ENCODE results near the gene OR52R1. TPM values are rescaled to one million over a fixed set of nuclear protein-coding genes. Genes with fewer than 3 reads are reported as not detected.

Gene OR52R1
- total RNA-seq (not detected), polyA plus RNA-seq (not detected)
- long read RNA-seq, donor 1, result 0 reads
- long read RNA-seq, donor 2, result 0 reads
- long read RNA-seq, donor 3, partial matches to known transcripts, result 0 of 1 reads
- long read RNA-seq, donor 3, other reads (novel, unspliced or antisense), result 0 of 1 reads
- long read RNA-seq, donor 4, result 0 reads
- long read RNA-seq, donor 5, result 0 reads
- long read RNA-seq, donor 6, result 0 reads
- long read RNA-seq, donor 7, result 0 reads
- long read RNA-seq, donor 8, result 0 reads
- long read RNA-seq, donor 9, result 0 reads
- long read RNA-seq, donor 10, partial matches to known transcripts, result 0 of 2 reads
- long read RNA-seq, donor 10, other reads (novel, unspliced or antisense), result 0 of 2 reads

GRCh38 chr11:4804280-4804679, at the start of gene OR52R1:
TSS of gene OR52R1 (minus strand) at chr11:4804380. CDS start at chr11:4804380, 0 bp downstream.
- Histone ChIP-seq H3K4me1 (replicated peaks in 1 of 2) (no peaks in the 10 kb centered on the region), H3K36me3 (replicated peaks in 1 of 2) (no peaks in the 10 kb centered on the region), H3K9me3 (replicated peaks in 1 of 3) (no peaks in the 10 kb centered on the region), H3K4me3 (no peak within 1 kb of the TSS), H3K27ac (no peak within 1 kb of the TSS), H3K27me3 (no peaks in the 10 kb centered on the region)
- no peak for DNase-seq
- intact Hi-C loops (cut with DNase I), result no loop called here
- WGBS, 4 donors, result 74 to 82% (median 80%) methylated on average over 3 of the region's 3 CpGs
- TF ChIP-seq POLR2A (IDR thresholded peaks at IDR 0.05) (no peak), CTCF (IDR thresholded peaks at IDR 0.05) (no peak)

GRCh38 chr11:4851033-4851432, 46.9 kb upstream of the OR52R1 start:
- WGBS, 4 donors, result 30 to 41% (median 36%) methylated on average over 4 of the region's 4 CpGs
- TF ChIP-seq CTCF (IDR thresholded peaks at IDR 0.05) (no peak), POLR2A (IDR thresholded peaks at IDR 0.05) (no peak)

GRCh38 chr11:4848908-4849532, 44.8 kb upstream of the OR52R1 start, which contains the start of gene OR51S1:
TSS of gene OR51S1 (minus strand) at chr11:4849208. CDS start at chr11:4849208, 0 bp downstream.
- WGBS, 4 donors, result 59 to 75% (median 68%) methylated on average over 9 of the region's 9 CpGs
- intact Hi-C loops (cut with DNase I), result no loop called here
- H3K4me1 ChIP-seq (replicated peaks in 1 of 2), result no peaks in the 10 kb centered on the region

More at GRCh38 chr11:4851033-4851432, 46.9 kb upstream of the OR52R1 start:
- Histone ChIP-seq H3K9me3 (replicated peaks in 1 of 3) (no peaks in the 10 kb centered on the region), H3K27ac (no peak overlapping the region), H3K27me3 (no peaks in the 10 kb centered on the region), H3K36me3 (replicated peaks in 1 of 2) (no peaks in the 10 kb centered on the region), H3K4me1 (replicated peaks in 1 of 2) (no peaks in the 10 kb centered on the region), H3K4me3 (no peak overlapping the region)
- DNase-seq, result no peak
- intact Hi-C loops (cut with DNase I), result no loop called here

More at GRCh38 chr11:4848908-4849532, 44.8 kb upstream of the OR52R1 start, which contains the start of gene OR51S1:
- Histone ChIP-seq H3K27me3 (no peaks in the 10 kb centered on the region), H3K9me3 (replicated peaks in 1 of 3) (no peaks in the 10 kb centered on the region), H3K4me3 (no peak within 1 kb of the TSS), H3K27ac (no peak within 1 kb of the TSS), H3K36me3 (replicated peaks in 1 of 2) (no peaks in the 10 kb centered on the region)
- no peak for DNase-seq
- TF ChIP-seq CTCF (IDR thresholded peaks at IDR 0.05), result no peak
- TF ChIP-seq POLR2A (IDR thresholded peaks at IDR 0.05), result no peak

Data from adrenal gland (tissue), 19 donors.